ENCODE results near the gene TMEM151A. TPM values are rescaled to one million over a fixed set of nuclear protein-coding genes. Genes with fewer than 3 reads are reported as not detected.

TMEM151A gene
- under 0.01 and 0.28 TPM in 2 replicates for total RNA-seq

GRCh38 chr11:66291706-66292542, at the start of gene TMEM151A:
Gene TMEM151A (plus strand): TSS chr11:66291894. CDS start chr11:66292014, 120 bp downstream.

GRCh38 chr11:66268244-66268951, 23.3 kb upstream of the TMEM151A start, which contains the start of gene RAB1B:
Gene RAB1B (plus strand): TSS chr11:66268639. CDS start chr11:66268680, 41 bp downstream.

DNA sequence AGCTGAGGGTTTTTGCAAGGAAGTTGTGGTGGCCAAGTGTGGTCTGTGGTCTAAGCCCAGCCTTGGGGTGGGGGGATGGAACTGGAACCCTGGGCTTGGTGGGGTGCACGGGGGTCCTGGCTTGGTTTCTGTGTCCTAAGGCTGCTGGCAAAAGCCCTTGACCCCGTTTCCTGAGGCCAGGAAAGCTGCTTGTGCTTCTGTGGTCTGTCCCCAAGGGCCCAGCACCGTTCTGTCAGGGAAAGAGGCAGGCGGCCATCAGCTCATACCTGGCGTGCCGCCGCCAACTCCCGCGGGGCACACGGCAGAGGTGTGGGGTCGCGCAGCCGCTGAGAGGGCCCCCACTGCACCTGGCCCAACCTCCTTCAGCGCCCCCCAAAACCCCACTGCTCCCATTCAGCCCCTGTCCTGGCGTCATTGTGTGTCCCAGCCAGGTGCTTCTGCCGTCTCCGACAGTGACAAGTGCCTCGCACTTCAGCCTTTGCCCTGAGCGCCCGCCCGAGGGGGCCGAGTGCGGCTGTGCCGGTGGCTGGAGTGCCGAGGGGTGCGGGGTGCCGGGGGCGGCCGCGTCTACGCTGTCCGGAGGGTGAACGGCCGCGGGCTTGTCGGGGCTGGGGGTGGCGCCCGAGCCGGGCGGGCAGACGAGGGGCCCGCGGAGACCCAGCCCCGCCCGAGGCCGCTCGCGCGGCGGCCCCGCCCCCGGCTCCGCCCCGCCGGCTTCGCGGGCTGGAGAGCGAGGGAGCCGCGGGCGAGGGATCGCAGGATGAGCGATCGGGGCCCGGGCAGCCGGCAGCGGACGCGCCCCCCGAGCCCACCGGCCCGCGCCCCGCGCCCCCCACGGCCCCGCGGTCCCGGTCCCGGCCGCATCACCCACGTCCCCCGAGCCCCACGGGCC, 14.0 kb upstream of the TMEM151A start, which contains the start of gene CNIH2:
CNIH2 (plus strand) TSS at position 705 of the 892 bp plus-strand sequence. CDS start 282 bp downstream, outside the sequence.

DNA sequence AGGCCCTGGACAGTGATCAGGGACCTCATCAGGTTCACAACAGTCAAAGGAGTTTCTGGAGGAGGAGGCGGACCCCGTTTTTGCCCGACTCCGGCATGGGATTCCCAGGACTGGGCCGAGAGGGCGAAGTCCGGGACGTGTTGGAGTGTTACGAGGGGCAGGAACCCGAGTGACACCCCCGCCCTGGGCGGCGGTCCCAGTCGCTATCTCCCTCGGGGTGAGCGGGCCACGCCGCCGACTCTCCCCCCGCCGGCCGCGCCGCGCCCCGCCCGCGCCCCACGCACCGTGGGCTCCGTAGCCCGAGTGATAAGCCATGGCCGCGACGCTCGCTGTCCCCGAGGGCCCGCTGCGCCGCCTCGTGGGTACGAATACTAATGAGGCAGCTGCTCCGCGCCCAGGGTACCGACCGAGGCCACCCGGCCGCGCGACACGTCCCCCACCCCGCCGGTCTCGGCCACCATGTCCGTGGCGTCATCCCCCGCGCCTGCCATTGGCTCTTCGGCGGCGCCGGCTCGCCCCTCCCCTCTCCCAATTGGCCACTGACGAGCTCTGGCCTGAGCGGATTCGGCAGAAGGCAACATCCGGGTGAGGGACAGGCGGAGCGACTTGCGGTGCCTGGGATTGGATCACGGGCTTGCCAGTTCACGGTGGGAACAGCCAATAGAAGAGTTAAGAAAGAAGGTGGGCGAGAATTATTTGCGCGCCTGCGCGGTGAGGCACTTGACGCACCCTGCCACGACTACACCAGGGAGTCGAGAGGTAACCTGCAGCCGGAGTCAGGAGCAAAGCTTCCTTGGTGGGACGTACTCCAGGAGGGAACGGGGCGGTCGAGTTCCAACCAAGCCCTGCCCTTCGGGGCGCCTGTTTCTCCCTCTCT, 2.8 kb upstream of the TMEM151A start, which contains the start of gene YIF1A:
YIF1A (minus strand) TSS at position 473 of the 877 bp plus-strand sequence; CDS start at position 315, 158 bp downstream.

DNA sequence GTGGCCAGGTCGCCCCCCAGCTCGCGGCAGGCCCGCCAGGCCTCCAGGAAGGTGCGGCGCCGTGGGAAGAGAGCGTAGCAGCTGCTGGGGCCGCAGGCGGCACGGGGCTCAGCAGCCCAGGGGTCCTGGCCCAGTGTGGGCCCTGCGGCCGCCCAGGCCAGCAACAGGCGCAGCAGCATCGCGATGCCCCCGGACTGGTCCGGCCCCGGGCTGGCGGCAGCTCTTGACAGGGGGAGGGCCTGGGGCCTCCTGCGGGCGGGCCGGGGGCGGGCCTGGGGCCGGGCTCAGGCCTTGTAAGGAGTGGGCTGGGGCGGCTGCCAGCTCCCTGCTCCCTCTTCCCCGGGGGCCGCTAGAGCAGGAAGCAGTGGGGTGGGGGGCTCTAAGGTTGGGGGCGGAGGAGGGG, 25.2 kb downstream of the TMEM151A start, which contains the start of gene CD248:
CD248 (minus strand) TSS at position 196 of the 403 bp plus-strand sequence; CDS start at position 179, 17 bp downstream.

GRCh38 chr11:66336234-66337102, 44.8 kb downstream of the TMEM151A start, which contains the start of gene RIN1:
Gene RIN1 (minus strand): TSS chr11:66336434. CDS start chr11:66336402, 32 bp downstream.

DNA sequence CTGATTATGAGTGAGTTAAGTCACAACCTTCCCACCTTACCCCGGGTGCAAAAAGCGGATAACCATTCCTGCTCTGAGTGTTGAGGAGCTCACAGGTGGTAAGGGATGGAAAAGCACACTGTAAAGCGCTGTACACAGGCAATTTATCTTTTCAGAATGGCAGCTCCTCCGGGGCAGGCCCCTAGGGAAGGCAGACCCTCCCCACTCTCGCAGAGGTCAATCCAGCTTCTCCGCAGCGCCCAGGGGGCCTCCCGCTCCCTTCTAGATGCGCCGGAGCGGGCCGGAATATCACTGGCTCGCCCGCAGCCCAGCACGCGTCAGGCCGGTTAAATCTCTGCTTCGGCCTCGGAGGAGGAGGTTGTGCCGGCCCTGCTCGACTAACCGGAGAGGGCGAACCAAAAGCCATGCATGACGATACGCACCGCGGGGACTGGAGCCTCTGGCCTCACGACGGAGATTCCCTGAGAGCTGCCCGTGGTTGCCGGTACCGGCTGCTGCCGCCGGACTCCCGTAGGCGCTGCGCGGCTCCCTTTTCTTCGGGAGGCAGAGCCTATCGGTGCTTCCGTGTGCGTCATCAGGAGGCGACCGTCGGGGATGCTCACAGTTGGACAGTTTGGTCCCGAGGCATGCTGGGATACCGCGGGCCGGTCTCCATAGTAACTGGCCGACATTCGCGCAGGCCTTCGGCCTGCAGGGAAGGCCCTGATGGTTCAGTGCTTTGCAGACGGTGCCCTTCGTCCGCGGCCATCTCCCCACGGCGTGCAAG, 53.0 kb downstream of the TMEM151A start, which contains the start of gene BRMS1:
BRMS1 (minus strand) TSS at position 555 of the 766 bp plus-strand sequence. CDS start 2,870 bp downstream, outside the sequence.

Other genes with a start within 250 kb of the TMEM151A start
- not detected in 2 replicates for gene GAL3ST3, start 242.7 kb upstream of the TMEM151A start, total RNA-seq
- gene SF3B2, start 239.5 kb upstream of the TMEM151A start, total RNA-seq = 141 and 205 TPM in 2 replicates
- gene PACS1, start 221.6 kb upstream of the TMEM151A start, total RNA-seq = 21.1 and 33.0 TPM in 2 replicates
- gene KLC2, start 34.2 kb upstream of the TMEM151A start, total RNA-seq = 16.9 and 24.5 TPM in 2 replicates
- gene RAB1B, start 23.3 kb upstream of the TMEM151A start, total RNA-seq = 49.9 and 102 TPM in 2 replicates
- gene CNIH2, start 13.7 kb upstream of the TMEM151A start, total RNA-seq = 0.19 and 0.85 TPM in 2 replicates
- 180 and 267 TPM in 2 replicates for gene YIF1A, start 2.8 kb upstream of the TMEM151A start, total RNA-seq
- 28.5 and 40.3 TPM in 2 replicates for gene CD248, start 25.1 kb downstream of the TMEM151A start, total RNA-seq
- gene RIN1, start 44.5 kb downstream of the TMEM151A start, total RNA-seq = 12.1 and 33.5 TPM in 2 replicates
- gene BRMS1, start 53.2 kb downstream of the TMEM151A start, total RNA-seq = 38.9 and 83.6 TPM in 2 replicates
- 19.0 and 60.0 TPM in 2 replicates for gene B4GAT1, start 55.7 kb downstream of the TMEM151A start, total RNA-seq
- 0.58 and 0.85 TPM in 2 replicates for gene SLC29A2, start 79.9 kb downstream of the TMEM151A start, total RNA-seq
- not detected in 2 replicates for gene NPAS4, start 129.1 kb downstream of the TMEM151A start, total RNA-seq
- 27.9 and 47.7 TPM in 2 replicates for gene MRPL11, start 147.0 kb downstream of the TMEM151A start, total RNA-seq
- gene PELI3, start 175.0 kb downstream of the TMEM151A start, total RNA-seq = 6.7 and 18.6 TPM in 2 replicates
- 24.2 and 52.5 TPM in 2 replicates for gene DPP3, start 188.5 kb downstream of the TMEM151A start, total RNA-seq
- 16.3 and 33.3 TPM in 2 replicates for gene BBS1, start 218.7 kb downstream of the TMEM151A start, total RNA-seq